ENCODE results near the gene SFMBT1.
A peak's percentile ranks its signal among the peaks of the same experiment; 100 is the strongest.

The SFMBT1 gene

GRCh38 chr3:53079147-53079546 is 33.3 kb upstream of the SFMBT1 start:
- Mint-ChIP-seq H3K27me3 (no peaks in the 10 kb centered on the region), H3K27ac (no peak overlapping the region), H3K9me3 (no peaks in the 10 kb centered on the region), H3K36me3 (ENCODE audit: low read depth) (peaks cover 7% of the 10 kb centered on the region), H3K4me1 (ENCODE audit: low read depth) (peaks cover 7% of the 10 kb centered on the region), H3K4me3 (no peak overlapping the region)
- intact Hi-C loops (cut with micrococcal nuclease), result no loop called here

GRCh38 chr3:53078656-53079055 is 32.8 kb upstream of the SFMBT1 start:
- Mint-ChIP-seq H3K9me3 (no peaks in the 10 kb centered on the region), H3K4me1 (ENCODE audit: low read depth) (peaks cover 7% of the 10 kb centered on the region), H3K4me3 (no peak overlapping the region), H3K36me3 (ENCODE audit: low read depth) (peaks cover 3% of the 10 kb centered on the region), H3K27ac (no peak overlapping the region), H3K27me3 (no peaks in the 10 kb centered on the region)
- intact Hi-C loops (cut with micrococcal nuclease), result no loop called here

GRCh38 chr3:53077476-53078220 is 31.8 kb upstream of the SFMBT1 start:
- peaks cover 6% of the 10 kb centered on the region for H3K36me3 Mint-ChIP-seq (ENCODE audit: low read depth)
- H3K4me1 Mint-ChIP-seq (ENCODE audit: low read depth), result peaks cover 17% of the 10 kb centered on the region
- H3K27ac Mint-ChIP-seq, result no peak overlapping the region
- no peaks in the 10 kb centered on the region for H3K27me3 Mint-ChIP-seq
- H3K9me3 Mint-ChIP-seq, result no peaks in the 10 kb centered on the region
- intact Hi-C loops (cut with micrococcal nuclease), result no loop called here
- H3K4me3 Mint-ChIP-seq, result no peak overlapping the region

GRCh38 chr3:53075743-53076140 is 29.9 kb upstream of the SFMBT1 start:
- Mint-ChIP-seq H3K36me3 (ENCODE audit: low read depth) (peaks cover 6% of the 10 kb centered on the region), H3K9me3 (no peaks in the 10 kb centered on the region), H3K4me1 (ENCODE audit: low read depth) (peaks cover 23% of the 10 kb centered on the region), H3K27ac (peak overlapping the region; percentile 9), H3K27me3 (no peaks in the 10 kb centered on the region), H3K4me3 (no peak overlapping the region)
- intact Hi-C loops (cut with micrococcal nuclease), result no loop called here

- intact Hi-C loops (cut with micrococcal nuclease), result loop anchor here (5.0 kb wide), 1 partner anchor 223 kb away; no protein-coding TSS in a partner anchor
- Mint-ChIP-seq H3K27me3 (no peaks in the 10 kb centered on the region), H3K9me3 (no peaks in the 10 kb centered on the region), H3K4me3 (no peak overlapping the region), H3K4me1 (ENCODE audit: low read depth) (peaks cover 23% of the 10 kb centered on the region), H3K36me3 (ENCODE audit: low read depth) (peaks cover 6% of the 10 kb centered on the region), H3K27ac (peak overlapping the region; percentile 9)
Observed at GRCh38 chr3:53074761-53075742, 29.2 kb upstream of the SFMBT1 start.

GRCh38 chr3:53074366-53074696 is 28.5 kb upstream of the SFMBT1 start:
- intact Hi-C loops (cut with micrococcal nuclease), result loop anchor here (5.0 kb wide), 1 partner anchor 222 kb away; no protein-coding TSS in a partner anchor
- Mint-ChIP-seq H3K4me1 (ENCODE audit: low read depth) (peaks cover 23% of the 10 kb centered on the region), H3K9me3 (no peaks in the 10 kb centered on the region), H3K27me3 (peaks cover 2% of the 10 kb centered on the region), H3K27ac (no peak overlapping the region), H3K4me3 (no peak overlapping the region), H3K36me3 (ENCODE audit: low read depth) (peaks cover 6% of the 10 kb centered on the region)

- Mint-ChIP-seq H3K36me3 (ENCODE audit: low read depth) (peaks cover 6% of the 10 kb centered on the region), H3K9me3 (no peaks in the 10 kb centered on the region), H3K27ac (peak overlapping the region; percentile 88), H3K27me3 (peaks cover 3% of the 10 kb centered on the region), H3K4me3 (peak overlapping the region; percentile 86), H3K4me1 (ENCODE audit: low read depth) (peaks cover 23% of the 10 kb centered on the region)
- intact Hi-C loops (cut with micrococcal nuclease), result loop anchor here (5.0 kb wide), 1 partner anchor 221 kb away; no protein-coding TSS in a partner anchor
Observed at GRCh38 chr3:53073553-53074365, 27.9 kb upstream of the SFMBT1 start.

GRCh38 chr3:53072653-53073552 is 27.0 kb upstream of the SFMBT1 start:
- intact Hi-C loops (cut with micrococcal nuclease), result loop anchor here (1.0 to 5.0 kb wide), 2 partner anchors 221 to 331 kb away; no protein-coding TSS in a partner anchor
- H3K9me3 Mint-ChIP-seq, result no peaks in the 10 kb centered on the region
- peaks cover 6% of the 10 kb centered on the region for H3K36me3 Mint-ChIP-seq (ENCODE audit: low read depth)

GRCh38 chr3:53071882-53072431 is 26.1 kb upstream of the SFMBT1 start:
- Mint-ChIP-seq H3K9me3 (no peaks in the 10 kb centered on the region), H3K27me3 (peaks cover 3% of the 10 kb centered on the region), H3K27ac (peak overlapping the region; percentile 88), H3K4me1 (ENCODE audit: low read depth) (peaks cover 23% of the 10 kb centered on the region), H3K4me3 (no peak overlapping the region), H3K36me3 (ENCODE audit: low read depth) (peaks cover 6% of the 10 kb centered on the region)
- intact Hi-C loops (cut with micrococcal nuclease), result loop anchor here (1.0 to 5.0 kb wide), 2 partner anchors 220 to 330 kb away; no protein-coding TSS in a partner anchor

More at GRCh38 chr3:53072653-53073552, 27.0 kb upstream of the SFMBT1 start:
- Mint-ChIP-seq H3K4me1 (ENCODE audit: low read depth) (peaks cover 23% of the 10 kb centered on the region), H3K27me3 (peaks cover 3% of the 10 kb centered on the region), H3K4me3 (peak overlapping the region; percentile 86), H3K27ac (peak overlapping the region; percentile 88)

GRCh38 chr3:53069422-53070068 is 23.7 kb upstream of the SFMBT1 start:
- H3K27ac Mint-ChIP-seq, result no peak overlapping the region
- intact Hi-C loops (cut with micrococcal nuclease), result loop anchor here (5.0 kb wide), 1 partner anchor 217 kb away; no protein-coding TSS in a partner anchor

GRCh38 chr3:53068176-53068575 is 22.3 kb upstream of the SFMBT1 start:
- Mint-ChIP-seq H3K9me3 (no peaks in the 10 kb centered on the region), H3K27me3 (peaks cover 13% of the 10 kb centered on the region), H3K4me1 (ENCODE audit: low read depth) (peaks cover 11% of the 10 kb centered on the region), H3K4me3 (no peak overlapping the region), H3K36me3 (ENCODE audit: low read depth) (peaks cover 6% of the 10 kb centered on the region), H3K27ac (no peak overlapping the region)
- intact Hi-C loops (cut with micrococcal nuclease), result no loop called here

More at GRCh38 chr3:53069422-53070068, 23.7 kb upstream of the SFMBT1 start:
- Mint-ChIP-seq H3K4me1 (ENCODE audit: low read depth) (peaks cover 16% of the 10 kb centered on the region), H3K4me3 (no peak overlapping the region), H3K9me3 (no peaks in the 10 kb centered on the region), H3K36me3 (ENCODE audit: low read depth) (peaks cover 6% of the 10 kb centered on the region), H3K27me3 (peaks cover 12% of the 10 kb centered on the region)

GRCh38 chr3:53067567-53067966 is 21.7 kb upstream of the SFMBT1 start:
- intact Hi-C loops (cut with micrococcal nuclease), result no loop called here
- Mint-ChIP-seq H3K4me3 (no peak overlapping the region), H3K36me3 (ENCODE audit: low read depth) (no peaks in the 10 kb centered on the region), H3K27ac (no peak overlapping the region), H3K4me1 (ENCODE audit: low read depth) (peaks cover 5% of the 10 kb centered on the region), H3K27me3 (peaks cover 13% of the 10 kb centered on the region), H3K9me3 (no peaks in the 10 kb centered on the region)
